Psoas muscle (tissue), 8 donors: ENCODE data around the gene GALNT12. TPM values are rescaled to one million over a fixed set of nuclear protein-coding genes. Genes with fewer than 3 reads are reported as not detected.

Experiments
- ATAC-seq, 4 donors: fragments of 200-7000 bp; cut with Tn5 transposase; one replicate each; pipeline ENCODE4 v1.9.1; 2020; ENCODE audit warnings: moderate library complexity in 3 of 4, mild to moderate bottlenecking in 2 of 4
- DNase-seq, 2 donors: peaks; one replicate each; pipeline ENCODE4 v3.0.0-alpha.2; 2020
- H3K27ac ChIP-seq: fragments of 200-600 bp; one replicate; pipeline ENCODE4 v1.8.0; 2022
- H3K27me3 ChIP-seq, 3 donors: fragments of 200-600 bp in 1 of 3; one replicate each; pipeline versions ENCODE4 v1.6.1 to v1.8.0; 2013 to 2022; ENCODE audit warnings: low read length in 2 of 3, mild to moderate bottlenecking in 2 of 3, moderate library complexity in 1 of 3; ENCODE audit not compliant: insufficient read depth in 3 of 3
- H3K36me3 ChIP-seq, 2 donors: fragments of 200-600 bp in 1 of 2; one replicate each; pipeline versions ENCODE4 v1.6.1 to v1.8.0; 2013 to 2022; ENCODE audit warnings: low read depth in 1 of 2, mild to moderate bottlenecking in 1 of 2, moderate library complexity in 1 of 2; ENCODE audit not compliant: insufficient read depth in 1 of 2
- H3K4me1 ChIP-seq: fragments of 200-600 bp; one replicate; pipeline ENCODE4 v1.8.0; 2022
- H3K4me3 ChIP-seq: fragments of 200-600 bp; one replicate; pipeline ENCODE4 v1.8.0; 2022; ENCODE audit warnings: mild to moderate bottlenecking
- H3K9me3 ChIP-seq: fragments of 200-600 bp; one replicate; pipeline ENCODE4 v1.8.0; 2022
- CTCF ChIP-seq: fragments of 200-600 bp; IDR thresholded peaks from one replicate; pipeline ENCODE4 v1.8.0; 2022; ENCODE audit warnings: antibody characterized with exemption
- WGBS, 3 donors: extraction: QIAGEN DNeasy Blood & Tissue Kit; methylation state at CpG; one replicate each; pipeline versions ENCODE4 v1.1.6 to v1.1.7; 2013; 5-methylcytosine and 5-hydroxymethylcytosine counted together
- intact Hi-C, 2 donors: fragments of 100-400 bp; cut with DNase I; formaldehyde crosslinking; loops; one replicate each; pipeline versions ENCODE4 v1.11.0 to v1.14.2; 2022
- polyA plus RNA-seq, 3 donors: library from polyadenylated mRNA; stranded (reverse); fragments of 200-250 nt; gene quantifications; one replicate each; pipeline ENCODE4 v1.2.3, GENCODE V29; 2013
- total RNA-seq, 4 donors: library from RNA; stranded (reverse); fragmentation: NEBNext Ultra II Directional in 2 of 4; extraction: Animal tissue kit (Norgen Biotek cat#: 25700) in 2 of 4; gene quantifications; one replicate each; pipeline versions ENCODE4 v1.2.1 to v1.2.4, GENCODE V29; 2021 to 2023
- donor health status: healthy with polysubstance abuse.
- donor health status: DM: no; HTN: no; CAD: no; lungs with moderate emphysema.
- donor health status: Bipolar disorder and iron deficiency.
- donor health status: healthy.
- donor health status: DM: yes; HTN: yes; CAD: no.
- donor health status: DM: no; HTN: no; CAD: no.
- donor health status: DM: no; HTN: no; CAD: no.
- donor health status: DM: yes; HTN: yes; CAD: no.

GALNT12 gene
- total and polyA plus RNA-seq, 7 donors = 0.12 to 0.32 (median 0.28) TPM; not detected in 1

- H3K4me3 ChIP-seq = no peak overlapping the region
- no peak overlapping the region for H3K27ac ChIP-seq
- H3K4me1 ChIP-seq = no peaks in the 10 kb centered on the region
- peaks cover 0 to 63% of the 10 kb centered on the region in 2 donors for H3K36me3 ChIP-seq
- ATAC-seq (no peak), DNase-seq (no peak)
- intact Hi-C loops = no loop called here
- H3K9me3 ChIP-seq = no peaks in the 10 kb centered on the region
- TF ChIP-seq CTCF = no peak
- WGBS, 3 donors = 95 to 99% (median 97%) methylated on average over 11 of the region's 11 CpGs
- no peaks in the 10 kb centered on the region for H3K27me3 ChIP-seq
These were observed 27.3 kb upstream of the GALNT12 start for GRCh38 chr9:98780059-98780749.

GRCh38 chr9:98781588-98782383 lies 25.7 kb upstream of the GALNT12 start:
- Histone ChIP-seq H3K4me3 (no peak overlapping the region), H3K27me3 (no peaks in the 10 kb centered on the region), H3K4me1 (no peaks in the 10 kb centered on the region), H3K27ac (no peak overlapping the region), H3K9me3 (no peaks in the 10 kb centered on the region), H3K36me3 (peaks cover 0 to 63% of the 10 kb centered on the region in 2 donors)
- intact Hi-C loops = no loop called here
- ATAC-seq (no peak), DNase-seq (no peak)
- no peak for TF ChIP-seq CTCF
- 89 to 94% (median 90%) methylated on average over 11 of the region's 11 CpGs for WGBS, 3 donors

GRCh38 chr9:98783518-98784226 lies 23.8 kb upstream of the GALNT12 start:
- Histone ChIP-seq H3K4me3 (no peak overlapping the region), H3K27ac (no peak overlapping the region), H3K36me3 (peaks cover 0 to 55% of the 10 kb centered on the region in 2 donors), H3K4me1 (no peaks in the 10 kb centered on the region), H3K9me3 (no peaks in the 10 kb centered on the region), H3K27me3 (no peaks in the 10 kb centered on the region)
- WGBS, 3 donors = 56 to 70% (median 60%) methylated on average over 16 of the region's 16 CpGs
- no peak for TF ChIP-seq CTCF
- ATAC-seq (peak in 2 of 4 donors; percentile 28 to 58), DNase-seq (peak in 1 of 2 donors; percentile 76)
- intact Hi-C loops = no loop called here

GRCh38 chr9:98784831-98785806 lies 22.4 kb upstream of the GALNT12 start:
- 65 to 68% (median 66%) methylated on average over 11 of the region's 11 CpGs for WGBS, 3 donors
- Histone ChIP-seq H3K4me3 (no peak overlapping the region), H3K27me3 (no peaks in the 10 kb centered on the region), H3K4me1 (no peaks in the 10 kb centered on the region), H3K9me3 (no peaks in the 10 kb centered on the region), H3K27ac (no peak overlapping the region), H3K36me3 (peaks cover 0 to 55% of the 10 kb centered on the region in 2 donors)
- no peak for DNase-seq
- no peak for TF ChIP-seq CTCF
- peak in 1 of 4 donors; percentile 36 for ATAC-seq
- intact Hi-C loops = no loop called here
